ENCODE data around the gene HSD17B2.

Gene HSD17B2, protein sequence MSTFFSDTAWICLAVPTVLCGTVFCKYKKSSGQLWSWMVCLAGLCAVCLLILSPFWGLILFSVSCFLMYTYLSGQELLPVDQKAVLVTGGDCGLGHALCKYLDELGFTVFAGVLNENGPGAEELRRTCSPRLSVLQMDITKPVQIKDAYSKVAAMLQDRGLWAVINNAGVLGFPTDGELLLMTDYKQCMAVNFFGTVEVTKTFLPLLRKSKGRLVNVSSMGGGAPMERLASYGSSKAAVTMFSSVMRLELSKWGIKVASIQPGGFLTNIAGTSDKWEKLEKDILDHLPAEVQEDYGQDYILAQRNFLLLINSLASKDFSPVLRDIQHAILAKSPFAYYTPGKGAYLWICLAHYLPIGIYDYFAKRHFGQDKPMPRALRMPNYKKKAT

DNA sequence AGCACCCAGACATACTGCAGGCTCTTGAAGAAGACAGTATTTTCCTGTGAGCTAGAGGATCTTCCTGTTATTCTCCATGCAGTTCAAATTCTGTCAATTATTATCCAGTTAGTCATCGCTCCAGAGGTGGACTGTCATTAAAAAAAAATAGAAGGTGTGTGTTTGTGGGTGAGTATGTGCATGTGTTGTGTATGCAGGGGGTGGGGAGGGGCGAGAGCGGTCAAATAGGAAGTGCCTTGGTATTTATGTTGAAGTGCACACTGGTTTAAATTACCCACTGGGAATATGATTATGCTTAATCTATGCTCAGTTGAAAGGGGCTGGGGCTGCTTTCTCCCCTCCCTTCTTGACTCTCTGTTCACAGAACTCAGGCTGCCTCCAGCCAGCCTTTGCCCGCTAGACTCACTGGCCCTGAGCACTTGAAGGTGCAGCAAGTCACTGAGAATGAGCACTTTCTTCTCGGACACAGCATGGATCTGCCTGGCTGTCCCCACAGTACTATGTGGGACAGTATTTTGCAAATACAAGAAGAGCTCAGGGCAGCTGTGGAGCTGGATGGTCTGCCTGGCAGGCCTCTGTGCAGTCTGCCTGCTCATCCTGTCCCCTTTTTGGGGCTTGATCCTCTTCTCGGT is at the start of gene HSD17B2:
HSD17B2 (plus strand) TSS at position 273 of the 632 bp plus-strand sequence; CDS start at position 445, 172 bp downstream.
- H3K9me3 Mint-ChIP-seq = no peaks in the 10 kb centered on the region
- CTCF ChIA-PET = interaction anchor here (1.1 kb wide), 1 partner anchor 9 kb away, joined by 3 read pairs; no protein-coding TSS in a partner anchor
- no peaks in the 10 kb centered on the region for H3K4me1 Mint-ChIP-seq
- no peak within 1 kb of the TSS for H3K27ac Mint-ChIP-seq
- H3K27me3 Mint-ChIP-seq = peaks cover 12% of the 10 kb centered on the region
- no peak within 1 kb of the TSS for H3K4me3 Mint-ChIP-seq
- H3K36me3 Mint-ChIP-seq = no peaks in the 10 kb centered on the region
- no peak for DNase-seq

DNA sequence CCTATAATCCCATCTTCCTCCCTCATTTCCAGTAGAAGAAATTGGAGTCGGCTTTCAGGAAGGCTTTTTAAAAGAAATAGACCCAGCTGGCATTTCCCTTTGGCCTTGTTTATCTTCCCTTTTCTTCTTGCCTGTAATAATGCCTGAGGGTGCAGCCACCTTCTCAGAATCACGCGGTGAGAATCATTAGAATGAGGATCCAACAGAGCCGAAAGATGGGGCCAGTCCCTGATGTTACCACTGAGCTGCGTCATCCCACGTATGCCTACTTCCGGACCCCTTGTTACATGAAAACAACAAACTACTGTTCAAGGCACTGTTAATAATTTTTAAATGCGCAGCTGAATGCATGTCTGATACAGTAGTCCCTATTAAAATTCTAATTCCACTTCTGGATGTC is 47.9 kb upstream of the HSD17B2 start:
- Mint-ChIP-seq H3K27me3 (no peaks in the 10 kb centered on the region), H3K36me3 (no peaks in the 10 kb centered on the region), H3K27ac (no peak overlapping the region), H3K4me3 (no peak overlapping the region), H3K9me3 (no peaks in the 10 kb centered on the region), H3K4me1 (no peaks in the 10 kb centered on the region)
- CTCF ChIA-PET = no interaction called here
- DNase-seq = no peak

DNA sequence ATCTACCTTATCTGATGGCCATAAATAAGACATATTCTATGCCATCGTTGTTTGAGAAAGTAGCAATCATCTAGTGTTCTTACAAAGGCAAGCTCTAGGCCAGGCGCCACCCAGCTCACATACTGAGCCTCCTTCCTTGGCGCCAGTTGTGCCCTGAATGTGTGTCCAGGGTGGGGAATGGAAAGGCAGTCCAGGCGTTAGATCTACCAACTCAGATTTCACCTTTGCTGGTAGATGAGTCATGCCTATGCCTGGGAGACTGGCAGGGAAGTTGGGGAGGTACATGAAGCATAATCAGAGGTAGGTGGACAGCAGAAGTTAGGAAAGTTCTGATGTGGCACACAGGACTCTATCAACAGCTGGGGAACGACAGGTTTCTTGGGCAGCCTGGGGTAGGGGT is 47.3 kb upstream of the HSD17B2 start:
- H3K36me3 Mint-ChIP-seq = no peaks in the 10 kb centered on the region
- H3K27ac Mint-ChIP-seq = no peak overlapping the region
- no peak overlapping the region for H3K4me3 Mint-ChIP-seq
- DNase-seq = no peak
- no peaks in the 10 kb centered on the region for H3K4me1 Mint-ChIP-seq
- no peaks in the 10 kb centered on the region for H3K9me3 Mint-ChIP-seq
- H3K27me3 Mint-ChIP-seq = no peaks in the 10 kb centered on the region
- CTCF ChIA-PET = no interaction called here

- H3K4me3 Mint-ChIP-seq = no peak overlapping the region
These were observed 42.2 kb upstream of the HSD17B2 start for GRCh38 chr16:81992859-81993258.

DNA sequence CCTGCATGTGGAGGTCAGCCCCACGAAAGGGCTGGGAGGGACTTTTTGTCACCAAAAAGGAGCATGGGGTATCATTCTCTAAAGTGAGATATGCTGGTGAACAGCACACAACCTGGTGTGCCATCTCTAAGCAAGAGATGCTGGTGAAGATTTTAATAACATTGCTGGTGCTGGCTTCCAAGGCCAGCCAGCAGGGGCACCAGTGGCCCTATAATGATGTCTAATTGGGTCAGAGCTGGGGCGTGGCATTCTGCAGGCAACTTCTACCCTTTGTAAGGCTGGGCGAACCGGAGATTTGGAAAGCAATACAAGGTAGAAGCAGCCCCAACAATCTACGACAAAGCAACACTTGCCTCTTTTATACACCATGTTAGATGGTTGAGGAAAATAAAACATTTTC is 40.6 kb upstream of the HSD17B2 start:
- DNase-seq = no peak
- Mint-ChIP-seq H3K27ac (no peak overlapping the region), H3K4me3 (no peak overlapping the region), H3K27me3 (no peaks in the 10 kb centered on the region), H3K36me3 (peaks cover 9% of the 10 kb centered on the region), H3K4me1 (no peaks in the 10 kb centered on the region), H3K9me3 (no peaks in the 10 kb centered on the region)
- CTCF ChIA-PET = no interaction called here

More at GRCh38 chr16:81992859-81993258, 42.2 kb upstream of the HSD17B2 start:
- no peaks in the 10 kb centered on the region for H3K4me1 Mint-ChIP-seq
- no peaks in the 10 kb centered on the region for H3K27me3 Mint-ChIP-seq
- H3K36me3 Mint-ChIP-seq = peaks cover 2% of the 10 kb centered on the region
- H3K27ac Mint-ChIP-seq = no peak overlapping the region
- H3K9me3 Mint-ChIP-seq = no peaks in the 10 kb centered on the region
- CTCF ChIA-PET = no interaction called here
- no peak for DNase-seq

- Mint-ChIP-seq H3K27ac (no peak overlapping the region), H3K4me3 (no peak overlapping the region), H3K4me1 (no peaks in the 10 kb centered on the region), H3K36me3 (peaks cover 15% of the 10 kb centered on the region), H3K27me3 (no peaks in the 10 kb centered on the region), H3K9me3 (no peaks in the 10 kb centered on the region)
- CTCF ChIA-PET = interaction anchor here (1.6 kb wide), 1 partner anchor 235 kb away, joined by 4 read pairs; no protein-coding TSS in a partner anchor
- no peak for DNase-seq
These were observed 39.4 kb upstream of the HSD17B2 start for GRCh38 chr16:81995651-81996050.

GRCh38 chr16:81996664-81997509 is 38.2 kb upstream of the HSD17B2 start:
- DNase-seq = no peak
- no peaks in the 10 kb centered on the region for H3K9me3 Mint-ChIP-seq
- H3K27me3 Mint-ChIP-seq = no peaks in the 10 kb centered on the region
- CTCF ChIA-PET = interaction anchor here (1.6 to 1.7 kb wide), 2 partner anchors 107 to 233 kb away, joined by 4 to 6 read pairs; no protein-coding TSS in a partner anchor
- H3K4me3 Mint-ChIP-seq = no peak overlapping the region
- no peaks in the 10 kb centered on the region for H3K4me1 Mint-ChIP-seq
- peaks cover 16% of the 10 kb centered on the region for H3K36me3 Mint-ChIP-seq
- H3K27ac Mint-ChIP-seq = no peak overlapping the region

DNA sequence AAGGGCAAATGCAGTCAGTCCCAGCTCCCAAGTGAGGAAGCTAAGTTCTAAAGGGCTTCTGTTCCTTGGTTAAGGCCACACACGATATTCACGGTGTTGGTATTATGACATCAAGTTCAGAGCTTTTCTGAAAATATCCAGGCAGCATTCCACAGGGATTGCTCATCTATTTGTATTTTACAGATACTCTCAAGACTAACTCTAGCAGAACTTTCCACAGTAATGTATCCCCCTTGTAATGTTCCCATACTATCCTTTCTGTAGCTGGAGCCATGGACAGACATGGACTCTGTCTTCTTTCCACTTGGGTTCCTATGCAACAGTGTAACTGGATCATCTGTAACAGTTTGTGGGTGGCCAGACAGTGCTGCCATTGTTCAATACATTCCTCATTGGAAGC is 37.3 kb upstream of the HSD17B2 start:
- CTCF ChIA-PET = interaction anchor here (0.5 to 1.7 kb wide), 2 partner anchors 108 to 245 kb away, joined by 3 to 6 read pairs; no protein-coding TSS in a partner anchor
- Mint-ChIP-seq H3K27ac (no peak overlapping the region), H3K27me3 (no peaks in the 10 kb centered on the region), H3K4me1 (no peaks in the 10 kb centered on the region), H3K9me3 (no peaks in the 10 kb centered on the region), H3K4me3 (no peak overlapping the region), H3K36me3 (peaks cover 20% of the 10 kb centered on the region)
- no peak for DNase-seq

- DNase-seq = no peak
- peaks cover 22% of the 10 kb centered on the region for H3K36me3 Mint-ChIP-seq
- no peak overlapping the region for H3K27ac Mint-ChIP-seq
- H3K27me3 Mint-ChIP-seq = no peaks in the 10 kb centered on the region
- H3K9me3 Mint-ChIP-seq = no peaks in the 10 kb centered on the region
- H3K4me3 Mint-ChIP-seq = no peak overlapping the region
- CTCF ChIA-PET = no interaction called here
- no peaks in the 10 kb centered on the region for H3K4me1 Mint-ChIP-seq
These were observed 32.2 kb upstream of the HSD17B2 start for GRCh38 chr16:82002831-82003230.

DNA sequence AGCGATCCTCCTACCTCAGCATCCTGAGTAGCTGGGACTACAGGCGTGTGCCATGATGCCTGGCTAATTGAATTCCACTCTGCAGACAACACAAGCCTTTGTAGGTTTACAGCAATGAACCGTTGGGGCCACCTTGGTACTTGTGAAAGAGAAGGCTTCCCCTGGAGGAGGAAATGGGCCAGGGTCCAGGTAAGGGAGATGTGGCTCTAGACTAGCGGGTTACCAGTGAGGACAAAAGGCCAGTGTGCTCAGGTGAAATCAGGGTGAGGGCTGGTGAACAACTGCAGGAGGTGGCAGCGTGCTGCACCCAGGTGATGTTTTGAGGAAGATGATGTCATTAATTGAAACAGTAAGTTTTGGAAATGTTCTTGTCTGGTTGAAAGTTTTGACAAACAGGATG is 30.5 kb upstream of the HSD17B2 start:
- Mint-ChIP-seq H3K4me3 (no peak overlapping the region), H3K27ac (no peak overlapping the region), H3K36me3 (peaks cover 26% of the 10 kb centered on the region), H3K9me3 (peaks cover 16% of the 10 kb centered on the region), H3K27me3 (no peaks in the 10 kb centered on the region), H3K4me1 (no peaks in the 10 kb centered on the region)
- DNase-seq = no peak
- CTCF ChIA-PET = no interaction called here

DNA sequence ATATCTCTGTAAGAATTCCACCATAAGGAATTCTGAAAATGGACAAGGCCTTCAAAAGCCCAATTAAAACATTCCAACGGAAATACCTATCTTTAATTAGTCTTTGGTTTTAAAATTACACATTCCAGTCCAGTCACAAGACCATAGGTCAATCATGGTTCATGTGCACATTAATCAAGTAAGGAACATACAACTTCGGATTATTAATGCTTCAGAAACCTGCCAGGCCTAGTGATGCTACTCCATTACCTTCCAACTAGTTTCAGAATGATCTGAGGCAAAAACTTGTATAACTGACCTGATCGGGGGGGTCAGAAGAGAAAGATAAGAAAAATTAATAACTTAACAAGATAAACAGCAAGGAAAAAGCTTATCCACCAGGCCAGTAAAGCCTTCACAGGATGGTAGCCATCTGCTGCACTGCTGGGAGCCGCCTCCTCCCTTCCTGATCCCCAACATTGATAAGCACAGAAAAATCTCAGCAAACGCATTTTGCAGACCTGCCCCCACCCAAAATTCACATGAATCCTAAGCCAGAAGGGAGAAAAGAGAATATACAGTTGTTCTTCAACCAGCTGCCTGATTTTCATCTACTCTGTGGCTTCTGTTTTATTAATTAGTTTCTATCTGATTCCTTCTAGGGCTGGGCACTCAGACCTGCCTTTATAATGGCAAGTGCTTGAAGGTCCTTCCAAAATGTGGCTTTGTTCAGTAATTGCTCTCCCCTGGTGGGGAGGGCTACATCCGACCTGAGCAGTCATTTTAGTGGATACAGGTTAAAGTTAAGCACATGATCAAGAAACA is 29.8 kb upstream of the HSD17B2 start:
- Mint-ChIP-seq H3K27ac (no peak overlapping the region), H3K4me3 (no peak overlapping the region), H3K9me3 (peaks cover 22% of the 10 kb centered on the region), H3K4me1 (peaks cover 4% of the 10 kb centered on the region), H3K27me3 (no peaks in the 10 kb centered on the region), H3K36me3 (peaks cover 23% of the 10 kb centered on the region)
- CTCF ChIA-PET = no interaction called here
- no peak for DNase-seq

GRCh38 chr16:82006036-82006435 is 29.0 kb upstream of the HSD17B2 start:
- no peak overlapping the region for H3K4me3 Mint-ChIP-seq
- DNase-seq = no peak
- peaks cover 30% of the 10 kb centered on the region for H3K36me3 Mint-ChIP-seq
- no peaks in the 10 kb centered on the region for H3K27me3 Mint-ChIP-seq
- peaks cover 26% of the 10 kb centered on the region for H3K9me3 Mint-ChIP-seq
- H3K27ac Mint-ChIP-seq = no peak overlapping the region
- CTCF ChIA-PET = no interaction called here
- H3K4me1 Mint-ChIP-seq = peaks cover 11% of the 10 kb centered on the region

DNA sequence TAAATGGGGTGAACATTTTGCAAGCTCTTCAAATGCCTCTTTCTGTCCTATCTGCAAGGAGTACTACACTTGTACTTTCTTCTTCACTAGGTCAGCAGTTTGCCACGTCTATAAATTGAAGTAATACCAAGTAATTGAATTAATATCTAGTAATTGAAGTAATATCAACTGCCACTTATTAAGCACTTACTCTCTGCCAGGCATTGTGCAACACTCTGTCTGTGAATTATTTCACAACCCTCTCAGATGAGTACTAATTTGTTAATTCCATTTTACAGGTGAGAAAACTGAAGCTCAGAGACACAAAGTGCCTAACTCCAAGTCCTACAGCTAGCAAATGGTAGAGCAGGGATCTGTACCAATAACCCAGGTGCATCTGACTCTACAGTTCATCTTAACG is 27.9 kb upstream of the HSD17B2 start:
- peaks cover 26% of the 10 kb centered on the region for H3K36me3 Mint-ChIP-seq
- peaks cover 18% of the 10 kb centered on the region for H3K4me1 Mint-ChIP-seq
- CTCF ChIA-PET = no interaction called here
- peaks cover 26% of the 10 kb centered on the region for H3K9me3 Mint-ChIP-seq
- H3K27me3 Mint-ChIP-seq = peaks cover 4% of the 10 kb centered on the region
- DNase-seq = no peak
- H3K4me3 Mint-ChIP-seq = no peak overlapping the region
- H3K27ac Mint-ChIP-seq = no peak overlapping the region

All from activated naive CD4-positive, alpha-beta T cell treated with anti-CD3 and anti-CD28 coated beads, Interleukin-2, amount 10 ng/mL, durations not matched to agents 7 days and 5 days (primary cell).